HG02642 (cell line): ENCODE results near the gene MAP4K4.

Experiments used
- ATAC-seq: cut with Tn5 transposase; IDR thresholded peaks from one replicate; pipeline ENCODE4 v1.9.1; 2021; ENCODE audit warnings: mild to moderate bottlenecking; ENCODE audit not compliant: unreplicated experiment, poor library complexity

The MAP4K4 gene

GRCh38 chr2:101697124-101698013 lies at the start of gene MAP4K4:
Gene MAP4K4 (plus strand): TSS chr2:101697707. CDS start chr2:101698081, 374 bp downstream.
- ATAC-seq, result peak; percentile 62

- no peak for ATAC-seq
Measured at GRCh38 chr2:101653469-101653868, 44.0 kb upstream of the MAP4K4 start.

DNA sequence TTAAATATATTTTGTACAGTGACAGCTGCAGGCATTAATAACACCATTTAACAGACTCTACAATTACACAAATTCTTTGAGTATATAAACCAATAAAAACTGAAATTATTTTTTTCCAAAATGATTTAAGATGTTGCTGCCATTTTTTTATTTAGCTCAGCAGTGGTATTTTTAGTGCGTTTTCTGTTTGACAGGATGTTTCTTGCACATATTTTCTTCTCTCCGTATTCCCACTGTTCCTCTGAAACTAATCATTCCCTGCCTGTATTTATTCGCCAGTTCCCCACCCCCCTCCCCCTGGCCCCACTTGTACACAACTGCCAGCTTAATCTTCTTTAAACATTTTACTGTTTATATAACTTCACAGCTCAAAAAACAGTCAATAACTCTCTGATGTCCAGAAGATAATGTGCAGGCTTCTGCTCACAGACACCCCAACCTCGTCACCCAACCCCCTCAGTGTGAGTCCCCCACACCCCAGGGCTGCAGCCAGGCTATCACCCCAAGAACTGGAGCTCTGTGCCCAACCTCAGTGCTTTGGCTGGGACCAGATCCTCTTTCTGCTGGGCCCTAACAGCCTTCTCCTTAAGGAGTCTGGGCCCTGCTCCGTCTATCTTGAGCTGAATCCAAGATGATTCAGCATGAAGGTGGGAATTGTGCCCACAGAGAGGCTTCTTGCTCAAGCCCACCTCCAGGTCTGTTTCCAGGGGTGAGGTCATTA lies 41.6 kb upstream of the MAP4K4 start:
- ATAC-seq, result no peak

GRCh38 chr2:101657787-101658186 lies 39.7 kb upstream of the MAP4K4 start:
- no peak for ATAC-seq

- no peak for ATAC-seq
Measured at GRCh38 chr2:101658387-101658786, 39.1 kb upstream of the MAP4K4 start.

- ATAC-seq, result no peak
Measured at GRCh38 chr2:101665312-101665711, 32.2 kb upstream of the MAP4K4 start.

- no peak for ATAC-seq
Measured at GRCh38 chr2:101667823-101668222, 29.7 kb upstream of the MAP4K4 start.

DNA sequence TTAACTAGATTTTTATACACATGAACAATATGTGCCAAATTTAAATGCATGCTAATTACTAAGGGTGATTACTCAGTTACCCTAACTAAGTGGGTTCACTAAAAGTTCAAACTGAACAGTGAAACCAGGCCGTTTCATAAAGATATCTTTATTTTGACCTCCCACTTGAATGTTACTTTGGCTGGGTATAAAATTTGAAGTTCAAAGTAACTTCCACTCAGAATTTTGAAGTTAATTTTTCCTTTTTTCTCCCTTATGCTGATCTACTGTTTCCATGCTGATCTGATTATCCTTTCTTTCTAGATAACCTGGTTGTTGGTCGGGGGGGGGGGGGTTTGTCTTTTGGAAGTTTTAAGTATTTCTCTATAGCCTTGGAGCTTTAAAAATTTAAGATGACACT lies 25.5 kb upstream of the MAP4K4 start:
- no peak for ATAC-seq

DNA sequence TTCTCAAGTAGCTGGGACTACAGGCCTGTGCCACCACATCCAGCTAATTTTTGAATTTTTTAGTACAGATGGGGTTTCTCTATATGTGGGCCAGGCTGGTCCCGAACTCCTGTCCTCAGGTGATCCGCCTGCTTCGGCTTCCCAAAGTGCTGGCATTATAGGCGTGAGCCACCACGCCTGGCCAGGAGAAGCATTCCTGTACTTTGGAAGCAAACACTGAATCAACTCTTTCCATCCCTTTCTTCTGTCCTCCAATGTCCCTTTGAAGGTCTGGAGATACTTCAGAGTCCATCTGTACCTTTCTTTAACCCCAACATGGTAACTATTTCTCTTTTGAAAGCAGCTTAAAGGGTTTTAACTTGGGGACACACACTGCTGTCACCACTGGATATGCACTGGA lies 23.6 kb upstream of the MAP4K4 start:
- no peak for ATAC-seq

DNA sequence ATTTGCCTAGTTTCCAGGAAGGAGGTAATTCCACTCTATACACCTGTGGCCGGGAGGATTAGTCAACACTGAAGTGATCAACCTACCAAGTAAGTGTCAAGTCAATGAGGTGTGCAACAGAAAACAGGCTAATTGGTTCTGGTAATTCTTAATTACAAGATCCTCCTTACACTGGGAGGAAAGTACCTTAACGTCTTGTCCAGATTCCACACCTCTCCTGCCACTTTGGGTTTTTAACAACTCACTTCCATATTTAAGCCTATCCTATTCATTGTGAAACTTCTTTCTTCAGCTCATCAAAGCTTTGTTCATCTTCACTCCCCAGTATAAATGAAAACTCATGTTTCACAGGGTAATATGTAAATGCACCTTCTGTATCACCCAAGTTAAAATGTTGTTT lies 22.0 kb upstream of the MAP4K4 start:
- peak; percentile 48 for ATAC-seq

- no peak for ATAC-seq
Measured at GRCh38 chr2:101676674-101677073, 20.8 kb upstream of the MAP4K4 start.

DNA sequence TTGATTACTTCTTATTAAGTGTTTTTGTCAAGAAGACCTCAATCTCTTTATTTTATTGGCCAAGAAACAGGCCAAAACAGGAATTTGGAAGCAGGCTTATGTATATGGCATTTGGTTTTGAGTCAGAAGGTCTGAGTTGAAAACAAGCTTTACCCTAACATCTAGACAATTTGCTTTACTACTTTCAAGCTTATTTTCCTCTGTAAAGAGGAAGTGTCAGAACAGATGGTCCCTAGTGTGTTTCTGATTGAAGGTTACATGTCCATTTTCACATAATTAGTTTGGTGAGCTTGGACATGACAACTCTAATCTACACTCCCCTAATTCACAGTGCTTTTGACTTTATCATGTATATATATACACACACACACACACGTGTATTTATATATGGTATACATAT lies 19.8 kb upstream of the MAP4K4 start:
- ATAC-seq, result no peak

DNA sequence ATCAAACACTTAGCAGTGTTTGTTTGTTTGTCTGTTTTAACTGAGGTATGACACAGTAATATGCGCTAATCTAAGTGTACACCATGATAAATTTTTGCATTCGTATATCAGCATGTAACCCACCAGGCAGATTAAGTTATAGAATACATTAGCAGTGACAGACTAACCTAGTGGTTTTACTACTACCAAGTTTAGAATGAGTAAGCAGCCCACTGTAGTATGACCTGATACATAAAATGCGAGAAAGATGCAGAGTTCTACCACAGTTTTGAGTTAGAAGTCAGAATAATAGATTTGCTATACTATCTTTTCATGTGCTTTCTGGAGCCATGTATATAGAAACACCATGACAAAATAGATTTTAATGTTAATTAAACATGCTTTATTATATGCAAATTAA lies 19.1 kb upstream of the MAP4K4 start:
- ATAC-seq, result no peak

GRCh38 chr2:101679037-101679726 lies 18.3 kb upstream of the MAP4K4 start:
- no peak for ATAC-seq

GRCh38 chr2:101679801-101680487 lies 17.6 kb upstream of the MAP4K4 start:
- ATAC-seq, result no peak

DNA sequence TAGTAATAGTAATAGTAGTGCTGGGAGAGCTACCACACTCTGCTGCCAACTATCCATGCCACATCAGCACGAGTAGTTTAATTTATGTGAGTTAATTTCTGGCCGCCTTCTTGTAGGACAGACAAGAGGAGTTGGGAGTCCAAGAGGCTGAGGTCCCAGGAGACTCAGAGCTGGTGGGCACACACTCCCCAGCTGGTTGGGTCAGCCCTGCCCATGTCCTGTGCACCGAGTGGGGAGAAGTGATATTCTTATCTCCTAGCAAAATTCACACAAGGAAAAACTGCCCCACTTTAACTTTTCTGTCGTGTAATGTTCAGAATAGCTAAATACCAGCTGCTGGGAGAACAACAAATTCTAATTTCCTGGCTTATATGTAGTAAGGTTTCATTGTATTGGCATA lies 15.2 kb upstream of the MAP4K4 start:
- no peak for ATAC-seq

DNA sequence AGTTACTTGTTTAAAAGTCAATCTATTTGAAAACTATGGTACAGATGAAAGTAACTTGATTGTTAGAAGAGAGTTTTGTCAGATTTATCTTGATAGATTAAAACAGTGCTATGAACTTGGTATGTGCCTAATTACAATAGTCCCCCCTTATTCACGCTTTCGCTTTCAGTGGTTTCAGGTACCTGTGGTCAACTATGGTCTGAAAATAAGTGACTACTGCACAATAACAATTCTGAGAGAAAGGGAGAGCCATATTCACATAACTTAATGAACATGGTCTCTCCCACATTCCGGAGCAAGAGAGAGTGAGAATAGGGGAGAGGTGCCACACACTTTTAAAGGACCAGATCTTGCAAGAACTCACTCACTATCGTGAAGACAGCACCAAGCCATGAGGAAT lies 13.2 kb upstream of the MAP4K4 start:
- no peak for ATAC-seq

GRCh38 chr2:101688261-101688660 lies 9.2 kb upstream of the MAP4K4 start:
- ATAC-seq, result no peak

DNA sequence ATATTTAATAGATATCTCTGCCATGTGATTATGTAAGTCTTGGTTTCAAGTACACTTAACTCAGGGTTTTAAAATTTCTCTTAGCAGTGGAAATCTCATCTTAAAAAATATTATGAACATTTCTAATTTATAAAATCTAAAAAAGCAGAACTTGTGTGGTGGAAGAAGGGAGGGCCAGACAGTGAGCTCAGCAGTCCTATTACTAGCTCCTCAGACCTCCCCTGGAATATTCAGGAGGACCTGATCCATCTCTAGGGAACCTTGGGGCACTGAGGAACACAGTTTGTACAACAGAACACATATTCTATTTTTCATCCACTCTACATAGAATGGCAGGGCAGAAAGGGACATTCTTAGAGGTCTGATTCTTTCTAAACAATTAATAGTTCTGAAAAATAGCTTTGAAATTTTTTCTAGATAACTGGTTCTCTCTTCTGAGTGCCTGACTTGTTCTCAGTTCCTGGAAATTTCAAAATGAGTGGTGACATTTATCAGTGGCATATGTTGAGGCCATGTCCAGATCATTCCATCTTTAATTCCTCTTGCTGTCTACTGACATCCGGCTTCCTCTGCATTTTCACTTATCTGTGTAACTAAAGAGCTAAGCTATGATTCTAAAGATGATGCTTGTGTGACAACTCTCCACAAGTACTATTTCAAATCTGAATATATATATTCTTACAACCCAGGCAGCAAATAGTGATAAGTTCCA lies 8.2 kb upstream of the MAP4K4 start:
- ATAC-seq, result no peak
